HG02852 (cell line): Measurements from ENCODE around the gene CEP135.

Source experiments
- ATAC-seq: cut with Tn5 transposase; IDR thresholded peaks from one replicate; pipeline ENCODE4 v1.9.1; 2021; ENCODE audit warnings: mild to moderate bottlenecking, moderate library complexity; ENCODE audit not compliant: unreplicated experiment

Gene CEP135

DNA sequence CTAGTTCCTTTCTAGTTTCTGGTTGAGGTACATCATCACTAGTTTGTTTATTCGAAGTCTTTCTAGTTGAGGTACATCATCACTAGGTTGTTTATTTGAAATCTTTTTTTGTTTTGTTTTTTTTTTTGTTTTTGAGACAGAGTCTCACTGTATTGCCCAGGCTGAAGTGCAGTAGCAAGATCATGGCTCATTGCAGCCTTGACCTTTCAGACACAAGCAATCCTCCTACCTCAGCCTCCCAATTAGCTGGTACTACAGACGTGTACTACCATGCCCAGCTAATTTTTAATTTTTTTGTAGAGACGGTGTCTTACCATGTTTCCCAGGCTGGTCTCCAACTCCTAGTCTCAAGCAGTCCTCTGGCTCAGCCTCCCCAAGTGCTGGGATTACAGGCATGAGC lies 54.9 kb downstream of the CEP135 start:
- ATAC-seq: no peak

DNA sequence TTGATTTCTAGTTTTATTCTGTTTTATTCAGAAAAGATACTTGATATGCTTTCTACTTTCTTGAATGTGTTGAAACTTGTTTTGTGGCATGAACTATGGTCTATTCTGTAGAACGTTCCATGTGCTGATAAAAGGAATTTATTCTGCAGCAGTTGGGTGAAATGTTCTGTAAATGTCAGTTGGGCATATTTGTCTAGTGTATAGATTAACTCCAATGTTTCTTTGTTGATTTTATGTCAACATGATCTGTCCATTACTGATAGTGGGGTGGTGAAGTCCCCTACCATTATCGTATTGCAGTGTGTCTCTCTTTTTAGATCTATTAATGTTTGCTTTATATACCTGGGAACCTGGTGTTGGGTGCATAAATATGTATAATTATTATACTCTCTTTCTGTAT lies 55.5 kb downstream of the CEP135 start:
- ATAC-seq: no peak

DNA sequence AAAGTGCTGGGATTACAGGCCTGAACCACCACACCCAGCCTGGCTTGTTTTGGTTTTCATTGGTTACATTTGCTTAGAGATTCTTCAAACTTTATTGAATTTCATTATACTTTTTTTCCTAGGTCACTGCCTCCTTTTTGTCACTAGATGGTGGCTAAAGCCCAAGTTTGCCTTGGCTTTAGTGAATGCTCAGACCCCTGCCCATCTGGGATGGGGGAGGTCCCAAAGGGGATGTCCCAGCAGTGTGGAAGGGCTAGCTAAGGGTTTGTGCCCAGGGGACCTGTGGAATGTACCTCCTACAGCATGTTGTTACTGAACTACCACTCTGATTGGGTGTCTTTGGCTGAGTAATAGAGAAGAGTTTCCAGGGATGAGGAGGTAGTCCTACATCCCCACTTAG lies 58.4 kb downstream of the CEP135 start:
- no peak for ATAC-seq

DNA sequence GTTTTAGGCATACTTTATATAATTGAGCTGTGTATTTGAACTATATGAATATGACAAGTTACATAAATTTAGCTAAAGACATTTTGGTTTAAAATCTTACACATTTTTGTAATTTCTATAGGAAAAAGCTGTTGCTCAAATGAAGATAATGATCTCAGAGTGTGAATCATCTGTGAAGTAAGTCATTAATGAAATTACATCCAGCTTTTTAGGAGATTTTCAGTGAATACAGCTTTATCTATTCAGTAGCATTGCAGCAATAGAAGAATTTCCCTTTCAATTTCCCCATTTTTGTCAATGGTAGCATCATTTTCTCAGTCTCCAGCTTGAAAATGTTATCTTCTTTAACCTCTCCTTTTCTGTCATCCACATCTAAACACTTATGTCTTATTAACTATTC lies 59.5 kb downstream of the CEP135 start:
- ATAC-seq: no peak

DNA sequence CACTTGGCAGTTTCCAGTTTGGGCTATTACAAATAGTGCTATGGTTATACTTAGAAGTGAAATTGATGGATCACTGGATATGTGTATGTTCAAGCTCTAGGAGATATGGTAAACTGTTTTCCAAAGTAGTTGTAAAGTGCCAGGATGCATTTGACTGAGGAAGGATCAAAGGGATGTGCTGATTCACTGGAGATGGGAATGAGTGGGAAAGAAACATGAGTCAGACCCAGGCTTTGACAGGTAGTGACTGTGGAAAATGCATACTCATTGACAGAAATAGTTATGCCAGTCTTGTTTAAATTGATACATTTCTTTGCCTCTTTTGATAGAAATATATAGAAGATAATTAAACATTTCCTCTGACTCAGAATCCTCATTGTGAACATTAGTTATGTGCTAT lies 77.9 kb downstream of the CEP135 start:
- ATAC-seq: no peak

DNA sequence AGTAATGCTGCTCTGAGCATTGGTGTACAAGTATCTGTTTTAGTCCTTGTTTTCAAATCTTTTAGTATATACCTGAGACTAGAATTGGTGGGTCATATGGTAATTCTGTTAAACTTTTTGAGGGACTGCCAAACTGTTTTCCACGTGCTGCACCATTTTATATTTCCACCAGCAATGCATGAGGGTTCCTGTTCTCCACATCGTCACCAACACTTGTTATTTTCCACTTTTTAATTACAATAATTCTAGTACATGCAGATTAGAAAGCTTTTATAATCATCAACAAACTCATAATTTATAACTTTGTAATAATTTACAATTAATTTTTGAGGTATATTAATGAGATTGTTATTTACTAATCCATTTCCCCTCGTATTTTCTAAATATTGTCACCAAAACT lies 79.4 kb downstream of the CEP135 start:
- no peak for ATAC-seq

DNA sequence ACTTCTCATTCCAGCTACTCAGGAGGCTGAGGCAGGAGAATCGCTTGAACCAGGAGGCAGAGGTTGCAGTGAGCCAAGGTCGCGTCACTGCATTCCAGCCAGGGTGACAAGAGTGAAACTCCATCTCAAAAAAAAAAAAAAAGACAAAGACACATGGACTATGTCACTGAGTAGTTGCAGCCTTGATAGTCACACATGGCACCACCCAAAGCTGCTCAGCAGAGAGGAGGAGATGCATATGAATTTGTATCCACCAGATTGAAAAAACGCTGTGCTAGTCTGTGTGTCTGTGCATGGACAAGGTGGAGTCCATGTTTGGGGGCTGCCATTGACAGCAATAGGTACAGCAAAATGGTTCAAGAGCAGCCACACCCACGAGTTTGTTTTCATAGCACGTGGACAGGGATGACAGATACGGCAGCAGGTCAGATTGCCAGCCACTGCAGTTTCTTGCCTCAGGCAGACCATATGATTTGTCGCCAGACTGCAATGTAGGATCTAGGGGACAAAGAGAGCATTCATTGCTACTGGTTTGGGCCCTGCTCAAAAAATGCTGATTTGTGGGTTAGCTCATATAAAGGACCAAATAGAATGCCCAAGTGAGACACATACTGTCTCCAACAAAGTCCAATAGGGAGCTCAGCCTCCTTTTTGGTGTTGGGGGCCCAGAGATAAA lies 89.9 kb downstream of the CEP135 start:
- no peak for ATAC-seq

DNA sequence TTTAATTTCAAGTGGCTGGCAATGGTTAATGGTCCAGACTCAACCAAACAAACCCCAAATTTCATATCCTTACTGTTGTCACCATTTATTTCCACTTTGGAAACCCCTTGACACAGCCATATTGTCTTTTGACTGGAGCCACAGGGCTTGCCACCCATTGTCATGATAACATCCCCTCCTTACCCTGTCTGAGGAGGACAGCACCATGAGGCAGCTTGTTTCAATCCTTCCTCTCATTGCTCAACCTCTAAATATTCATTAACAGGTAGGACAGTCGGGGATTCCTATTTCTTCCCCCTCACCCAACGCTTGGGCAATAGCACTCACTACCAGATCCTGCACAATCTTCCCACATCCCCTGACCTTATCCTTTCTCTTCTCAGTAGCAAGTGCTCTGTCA lies 92.1 kb downstream of the CEP135 start:
- ATAC-seq: no peak

DNA sequence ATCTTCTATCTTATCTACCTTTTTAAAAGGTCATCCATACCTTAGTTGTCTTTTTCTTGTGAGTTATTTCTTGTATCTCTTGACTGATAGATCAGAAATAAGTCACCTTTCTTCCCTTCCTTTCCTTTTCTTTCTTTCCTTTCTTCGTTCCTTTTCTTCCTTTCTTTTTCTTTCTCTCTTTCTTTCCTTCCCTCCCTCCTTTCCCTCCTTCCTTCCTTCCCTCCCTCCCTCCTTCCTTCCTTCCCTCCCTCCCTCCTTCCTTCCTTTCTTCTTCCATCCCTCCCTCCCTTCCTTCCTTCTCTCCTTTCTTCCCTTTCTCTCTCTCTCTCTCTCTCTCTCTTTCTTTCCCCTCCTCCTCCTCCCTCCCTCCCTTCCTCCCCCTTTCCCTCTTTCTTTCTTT lies 93.5 kb downstream of the CEP135 start:
- ATAC-seq: no peak

DNA sequence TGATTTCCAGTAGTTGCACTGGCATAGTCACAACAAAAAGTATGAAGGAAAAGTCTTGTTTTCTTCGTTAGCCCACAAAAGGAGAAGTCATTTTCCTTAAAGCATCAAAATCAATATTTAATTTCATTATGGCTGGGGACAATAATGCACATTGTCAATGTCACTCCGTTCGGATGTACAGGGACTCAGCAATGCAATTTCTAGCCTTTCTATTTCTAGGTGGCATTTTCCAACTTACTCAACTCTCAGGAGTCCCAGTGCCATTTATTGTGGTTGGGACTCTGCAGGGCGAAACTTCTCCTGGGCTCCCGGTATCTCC lies 99.6 kb downstream of the CEP135 start:
- no peak for ATAC-seq

DNA sequence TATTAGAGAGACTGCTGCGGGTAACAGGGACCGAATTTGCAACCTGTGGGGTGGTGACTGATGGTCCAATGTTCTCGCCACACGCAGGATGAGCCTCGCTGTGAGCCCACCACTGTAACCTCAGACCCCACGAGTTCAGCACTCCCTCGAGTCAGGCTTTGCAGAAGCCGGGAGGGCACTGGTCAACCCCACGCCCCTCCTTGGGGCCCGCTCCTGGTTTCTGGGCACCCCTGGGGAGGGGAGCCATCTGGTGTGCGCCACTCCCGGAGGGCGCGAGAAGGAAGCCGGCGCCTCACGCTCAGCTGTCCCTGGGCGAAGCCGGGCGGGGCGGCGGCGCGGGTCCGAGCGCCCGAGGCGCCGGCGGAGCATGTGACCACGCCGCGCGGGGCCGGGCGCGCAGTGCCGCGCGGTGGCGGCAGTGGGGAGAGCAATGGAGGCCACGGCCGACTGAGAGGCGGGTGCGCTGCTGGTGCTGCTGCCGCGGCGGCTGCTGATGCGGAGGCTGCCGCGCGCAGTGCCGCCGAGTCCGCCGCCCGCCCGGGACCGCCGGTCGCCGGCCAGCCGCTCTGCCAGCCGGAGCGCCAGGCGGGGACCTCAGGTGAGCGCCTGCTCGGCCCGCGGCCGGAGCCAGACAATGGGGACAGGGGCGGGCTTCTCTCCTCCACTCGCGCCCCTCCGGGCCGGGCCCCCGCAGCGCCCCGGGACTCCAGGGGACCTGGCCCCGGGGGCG lies 100.1 kb downstream of the CEP135 start:
- peak; percentile 95 for ATAC-seq

DNA sequence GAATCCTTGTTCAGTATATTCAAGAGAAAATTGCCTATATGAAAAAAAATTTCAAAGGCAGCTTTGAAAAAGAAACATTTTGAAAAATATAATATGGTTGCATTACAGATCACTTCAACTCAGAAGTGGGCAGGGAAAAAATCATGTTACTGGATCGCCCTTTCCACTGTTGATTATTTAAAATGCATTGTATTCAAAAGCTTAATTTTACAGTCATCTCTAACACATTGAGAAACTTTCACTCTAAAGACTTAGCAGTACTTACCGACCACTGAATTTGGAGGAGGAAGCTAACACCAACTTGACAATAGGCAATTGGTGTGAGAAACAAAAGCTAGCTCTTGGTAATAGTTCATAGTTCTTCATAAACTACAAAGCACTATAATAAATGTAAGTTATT lies 101.9 kb downstream of the CEP135 start:
- ATAC-seq: no peak

DNA sequence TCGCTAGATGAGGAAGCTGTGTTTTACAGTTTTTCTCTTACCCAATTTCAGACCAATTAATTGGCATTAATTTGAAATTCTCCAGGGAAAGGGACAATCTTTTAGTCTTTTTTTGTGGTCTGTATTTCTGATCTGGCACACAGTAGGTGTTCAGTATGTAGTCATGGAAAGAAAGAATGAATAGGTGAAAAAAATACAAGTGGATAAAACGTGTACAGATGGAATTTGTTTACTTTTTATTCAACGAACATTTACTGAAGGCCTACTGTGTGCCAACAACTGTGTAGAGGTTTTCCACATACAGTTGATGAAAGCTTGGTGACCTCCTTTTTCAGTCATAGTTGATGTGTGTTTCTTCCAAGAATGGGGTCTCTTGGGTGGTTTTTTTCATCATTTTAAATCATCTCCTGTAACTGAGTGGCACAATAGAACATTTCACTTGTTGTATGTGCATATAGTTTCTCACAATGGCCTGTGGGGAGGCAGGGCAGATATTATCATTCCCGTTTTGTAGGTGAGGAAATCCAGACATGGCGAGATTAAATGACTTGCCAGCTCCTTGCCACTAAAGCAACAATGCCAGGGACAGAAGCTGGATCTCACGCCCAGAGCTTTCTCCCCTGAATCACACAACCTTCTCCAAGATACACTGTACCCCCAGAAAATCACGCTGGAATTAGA lies 102.4 kb downstream of the CEP135 start:
- ATAC-seq: no peak

DNA sequence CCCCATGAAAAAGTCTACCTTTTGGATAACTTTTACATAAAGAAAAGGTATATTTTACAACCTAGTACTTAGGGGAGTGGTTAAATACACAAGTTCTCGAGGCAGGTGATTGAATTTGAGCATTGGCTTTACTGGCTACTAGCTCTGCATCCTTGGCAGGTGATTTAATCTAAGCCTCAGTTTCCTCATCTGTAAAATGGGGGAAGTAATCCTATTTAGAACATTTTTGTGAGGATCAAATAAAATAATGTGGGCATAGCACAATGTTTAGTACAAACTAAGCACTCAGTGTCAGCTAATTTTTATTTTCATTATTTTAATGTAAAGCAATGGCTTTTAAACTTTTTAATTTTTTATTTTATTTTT lies 102.9 kb downstream of the CEP135 start:
- no peak for ATAC-seq

DNA sequence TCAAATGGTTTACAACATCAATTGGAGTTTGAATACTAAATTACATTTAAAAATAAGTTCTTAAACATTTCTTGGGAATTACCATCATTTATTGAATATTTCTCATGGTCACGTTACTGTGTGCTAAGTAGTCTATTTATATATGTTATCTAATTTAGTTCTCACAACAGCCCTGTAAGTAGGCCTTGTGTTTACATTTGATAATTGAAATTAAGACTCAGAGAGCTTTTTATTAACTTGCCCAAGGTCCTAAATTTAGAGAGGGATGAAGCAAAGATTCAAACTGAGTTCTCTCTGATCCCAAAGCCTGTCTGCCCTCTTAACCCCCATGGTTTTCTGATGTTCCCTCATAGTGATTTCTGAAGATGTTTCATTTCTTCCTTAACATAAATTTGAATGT lies 103.7 kb downstream of the CEP135 start:
- ATAC-seq: no peak

DNA sequence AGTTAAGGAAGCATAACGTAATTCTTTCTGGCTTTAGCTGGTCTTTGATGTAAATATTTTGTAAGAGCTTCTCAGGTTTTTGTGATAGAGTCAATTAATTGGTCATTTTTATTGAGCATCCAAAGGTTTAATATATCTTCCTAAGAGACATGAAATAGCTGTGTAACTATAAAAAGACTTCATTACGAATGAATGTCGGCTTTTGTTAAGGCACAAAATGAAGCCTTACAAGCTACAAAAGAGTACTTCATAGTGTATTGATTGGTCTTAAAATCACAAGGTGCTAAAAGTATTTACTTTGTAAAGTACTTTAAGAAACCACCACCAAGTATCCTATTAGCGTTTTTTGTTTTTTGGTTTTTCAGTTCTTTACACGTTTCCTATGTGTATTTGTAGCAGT lies 104.2 kb downstream of the CEP135 start:
- no peak for ATAC-seq

DNA sequence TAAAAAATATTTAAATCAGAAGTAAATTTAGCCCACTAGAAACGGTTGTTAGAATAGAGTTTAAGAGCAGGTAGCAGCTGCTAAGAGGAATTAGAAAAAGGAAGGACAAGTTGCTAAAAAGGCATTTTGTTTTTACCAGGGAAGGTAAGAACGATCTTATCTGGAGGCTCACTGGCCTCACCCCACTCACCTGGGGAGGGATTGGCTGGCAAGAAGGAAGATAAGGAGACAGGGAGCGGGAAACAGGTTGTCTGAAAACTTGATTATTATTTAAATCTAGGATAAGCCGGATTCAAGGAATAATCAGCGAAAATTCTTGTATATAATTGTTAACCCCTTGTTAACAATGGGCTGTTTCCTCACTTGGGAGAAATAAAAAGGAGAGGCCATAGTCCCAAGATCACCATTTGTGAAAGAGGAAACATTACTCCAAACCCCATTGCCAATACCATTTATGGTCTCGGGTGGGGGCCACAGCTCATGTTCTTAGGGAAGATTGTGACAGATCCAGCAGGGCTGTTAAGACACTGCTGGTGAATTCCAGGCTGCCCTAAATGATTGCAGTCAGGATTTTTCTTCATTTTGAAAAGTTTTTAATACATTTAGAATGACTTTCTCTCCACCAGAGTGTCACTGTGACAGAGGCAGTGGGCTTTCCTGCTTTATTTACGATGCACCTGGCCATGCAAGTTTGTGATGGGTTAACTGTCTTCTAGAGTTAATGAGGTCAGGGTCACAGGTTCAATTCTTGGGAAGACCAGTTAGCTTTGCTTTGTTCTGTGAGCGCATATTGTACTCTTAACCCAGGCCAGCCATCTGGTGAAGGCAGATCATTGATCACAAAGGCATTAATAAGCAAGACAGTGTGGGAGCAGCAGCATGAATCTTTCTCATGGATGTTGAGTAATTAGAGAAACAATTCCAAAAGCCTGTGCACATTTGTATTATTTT lies 106.6 kb downstream of the CEP135 start:
- no peak for ATAC-seq

DNA sequence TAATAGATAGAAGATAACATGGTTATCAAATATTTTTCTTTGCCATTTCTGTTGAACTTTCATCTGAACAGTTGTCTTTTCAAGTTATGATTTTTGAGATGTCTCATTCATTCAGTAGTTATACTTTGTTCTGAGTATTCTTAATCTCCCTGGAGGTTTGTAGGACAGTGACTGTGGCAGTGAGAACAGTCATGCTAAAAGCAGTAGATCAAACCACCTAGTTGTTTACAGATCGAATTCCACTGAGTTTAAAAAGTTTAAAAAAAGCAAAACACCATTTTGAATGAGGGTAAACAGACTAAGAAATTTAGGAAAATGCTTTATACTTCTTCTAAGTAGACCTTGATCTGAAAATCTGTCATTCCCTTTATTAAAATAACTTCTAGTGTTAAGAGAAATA lies 107.2 kb downstream of the CEP135 start:
- ATAC-seq: no peak

DNA sequence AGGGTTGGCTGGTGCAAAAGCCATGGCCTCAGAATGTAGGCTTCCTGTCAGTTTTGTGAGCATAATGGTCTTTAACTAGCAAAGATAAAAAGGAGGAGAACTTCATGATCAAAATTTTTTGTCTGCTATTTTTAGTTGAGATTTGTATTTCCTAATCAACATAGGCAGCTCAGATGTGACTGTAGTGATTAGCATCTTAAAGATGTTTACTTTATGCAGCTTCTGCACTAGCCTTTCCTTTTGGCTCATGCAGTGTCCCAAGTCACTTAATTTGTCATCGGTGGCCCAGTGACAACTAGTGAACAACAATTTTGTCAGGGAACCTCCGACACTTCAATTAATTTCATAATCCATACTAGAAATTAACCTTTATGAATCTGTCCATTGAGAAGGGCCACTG lies 109.8 kb downstream of the CEP135 start:
- ATAC-seq: no peak

DNA sequence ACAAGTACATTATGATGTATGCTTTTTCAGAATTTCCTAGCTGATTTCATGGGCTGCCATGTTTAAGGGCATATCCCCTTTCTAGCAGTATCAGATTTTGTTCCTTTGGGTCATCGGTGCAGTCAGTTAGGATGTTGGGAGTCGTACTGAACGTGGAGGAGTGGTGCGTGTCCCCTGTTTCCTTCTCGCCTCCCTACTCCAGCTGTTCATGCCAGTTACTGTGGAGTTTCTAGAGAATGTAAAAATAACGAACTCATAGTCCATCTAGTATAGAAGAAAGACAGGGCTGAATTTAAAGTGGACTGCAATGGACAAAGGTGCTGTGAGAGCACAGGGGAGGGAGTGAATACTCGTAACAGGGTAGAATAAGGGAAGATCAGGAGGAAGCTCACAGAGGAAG lies 111.3 kb downstream of the CEP135 start:
- ATAC-seq: no peak

DNA sequence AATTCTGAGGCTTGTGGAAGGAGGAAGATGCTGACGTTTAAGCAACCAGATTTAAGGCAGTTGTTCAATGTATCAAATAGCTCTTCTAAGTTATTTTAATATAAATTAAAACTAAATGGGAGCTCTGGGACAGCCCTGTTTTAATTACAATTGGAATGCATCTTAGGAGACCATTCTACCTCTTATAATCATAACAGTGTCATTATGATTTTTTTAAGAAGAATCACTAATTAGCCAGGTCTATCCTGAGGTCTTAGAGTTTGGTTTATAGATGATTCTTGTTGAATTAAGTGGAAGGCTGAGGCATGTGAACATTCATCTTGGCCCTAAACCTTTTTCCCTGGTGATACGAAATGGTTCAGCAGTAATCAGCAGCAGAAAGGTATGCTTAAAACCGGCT lies 113.4 kb downstream of the CEP135 start:
- no peak for ATAC-seq
